HG02642 (cell line): ENCODE results near the gene FHIT.

Experiments used
- ATAC-seq: cut with Tn5 transposase; IDR thresholded peaks from one replicate; pipeline ENCODE4 v1.9.1; 2021; ENCODE audit warnings: mild to moderate bottlenecking; ENCODE audit not compliant: unreplicated experiment, poor library complexity

FHIT gene

GRCh38 chr3:60073942-60074341 is 1177.3 kb downstream of the FHIT start:
- no peak for ATAC-seq

- no peak for ATAC-seq
Measured at GRCh38 chr3:60073228-60073627, 1178.0 kb downstream of the FHIT start.

GRCh38 chr3:60070366-60070765 is 1180.9 kb downstream of the FHIT start:
- ATAC-seq, result no peak

GRCh38 chr3:60065227-60065868 is 1185.9 kb downstream of the FHIT start:
- no peak for ATAC-seq

GRCh38 chr3:60064210-60065178 is 1186.8 kb downstream of the FHIT start:
- no peak for ATAC-seq

- ATAC-seq, result no peak
Measured at GRCh38 chr3:60056404-60056803, 1194.8 kb downstream of the FHIT start.

- no peak for ATAC-seq
Measured at GRCh38 chr3:60055765-60056164, 1195.5 kb downstream of the FHIT start.

GRCh38 chr3:60053526-60054265 is 1197.6 kb downstream of the FHIT start:
- ATAC-seq, result no peak

- no peak for ATAC-seq
Measured at GRCh38 chr3:60048447-60048848, 1202.8 kb downstream of the FHIT start.

GRCh38 chr3:60047426-60048200 is 1203.6 kb downstream of the FHIT start:
- ATAC-seq, result no peak

- no peak for ATAC-seq
Measured at GRCh38 chr3:60046210-60046609, 1205.0 kb downstream of the FHIT start.

- no peak for ATAC-seq
Measured at GRCh38 chr3:60045686-60046085, 1205.6 kb downstream of the FHIT start.

GRCh38 chr3:60036803-60037202 is 1214.4 kb downstream of the FHIT start:
- ATAC-seq, result no peak

GRCh38 chr3:60033901-60034453 is 1217.3 kb downstream of the FHIT start:
- ATAC-seq, result no peak

GRCh38 chr3:60030982-60031381 is 1220.3 kb downstream of the FHIT start:
- no peak for ATAC-seq

GRCh38 chr3:60028233-60028632 is 1223.0 kb downstream of the FHIT start:
- ATAC-seq, result no peak

GRCh38 chr3:60027335-60027734 is 1223.9 kb downstream of the FHIT start:
- no peak for ATAC-seq

- no peak for ATAC-seq
Measured at GRCh38 chr3:60025096-60026050, 1225.9 kb downstream of the FHIT start.

- no peak for ATAC-seq
Measured at GRCh38 chr3:60024400-60024799, 1226.9 kb downstream of the FHIT start.
